CD4-positive, CD25-positive, alpha-beta regulatory T cell (primary cell): ENCODE measurements around the gene S100A4. TPM values are rescaled to one million over a fixed set of nuclear protein-coding genes. Genes with fewer than 3 reads are reported as not detected.

ENCODE experiments used
- ATAC-seq, 2 donors: fragments of 150-1000 bp; cut with Tn5 transposase; one replicate each; pipeline ENCODE4 v1.10.0; 2021; ENCODE audit warnings: low read depth in 2 of 2, moderate number of reproducible peaks in 2 of 2, moderate library complexity in 1 of 2
- DNase-seq, 3 donors: peaks; one replicate each; pipeline versions ENCODE4 v3.0.0 to v3.0.0-alpha.2; 2012 to 2022; ENCODE audit warnings: mixed read lengths in 1 of 3
- H3K27ac ChIP-seq: one replicate; pipeline ENCODE4 v1.7.0; 2013; ENCODE audit warnings: mild to moderate bottlenecking, low read length; ENCODE audit not compliant: insufficient read depth, poor library complexity, severe bottlenecking
- H3K27me3 ChIP-seq: one replicate; pipeline ENCODE4 v1.7.0; 2013; ENCODE audit warnings: low read length; ENCODE audit not compliant: control insufficient read depth, insufficient read depth
- H3K36me3 ChIP-seq: one replicate; pipeline ENCODE4 v1.7.0; 2013; ENCODE audit warnings: mild to moderate bottlenecking, low read length, moderate library complexity; ENCODE audit not compliant: control insufficient read depth, insufficient read depth
- H3K4me1 ChIP-seq: 2 replicates; pipeline ENCODE4 v1.7.0; 2013; ENCODE audit warnings: mild to moderate bottlenecking, low read length; ENCODE audit not compliant: insufficient read depth, control insufficient read depth, poor library complexity, severe bottlenecking
- H3K4me3 ChIP-seq: one replicate; pipeline ENCODE4 v1.7.0; 2013; ENCODE audit warnings: low read depth, mild to moderate bottlenecking, low read length, moderate library complexity
- H3K9me3 ChIP-seq, 2 experiments: 1 replicate in 1 of 2; 2 replicates in 1 of 2; pipeline ENCODE4 v1.7.0; 2013; ENCODE audit warnings: low read length in 2 of 2, mild to moderate bottlenecking in 1 of 2, moderate library complexity in 1 of 2; ENCODE audit not compliant: control insufficient read depth in 2 of 2
- H3K27ac Mint-ChIP-seq, 3 donors: one replicate each; pipeline ENCODE4 v1.8.0; 2020 to 2022; ENCODE audit warnings: mild to moderate bottlenecking in 3 of 3, mixed read lengths in 3 of 3, moderate library complexity in 2 of 3
- H3K27me3 Mint-ChIP-seq: one replicate; pipeline ENCODE4 v1.8.0; 2022; ENCODE audit warnings: mild to moderate bottlenecking, mixed read lengths
- H3K36me3 Mint-ChIP-seq: one replicate; pipeline ENCODE4 v1.8.0; 2020; ENCODE audit warnings: mixed read lengths
- H3K4me1 Mint-ChIP-seq, 4 donors: one replicate each; pipeline ENCODE4 v1.8.0; 2020 to 2022; ENCODE audit warnings: mixed read lengths in 4 of 4, mild to moderate bottlenecking in 1 of 4
- H3K4me3 Mint-ChIP-seq, 4 donors: one replicate each; pipeline ENCODE4 v1.8.0; 2020 to 2022; ENCODE audit warnings: mild to moderate bottlenecking in 4 of 4, mixed read lengths in 4 of 4, moderate library complexity in 3 of 4
- H3K9me3 Mint-ChIP-seq, 7 donors: one replicate each; pipeline ENCODE4 v1.8.0; 2020 to 2022; ENCODE audit warnings: mixed read lengths in 7 of 7, mild to moderate bottlenecking in 3 of 7, moderate library complexity in 2 of 7
- polyA plus RNA-seq, 4 donors: library from polyadenylated mRNA; unstranded; fragments of 300-500 nt; fragmentation: Illumina TruSeq; gene quantifications; one replicate each; pipeline ENCODE4 v1.2.3, GENCODE V29; 2021
- total RNA-seq: library from RNA; stranded (reverse); gene quantifications from one replicate; pipeline ENCODE4 v1.2.3, GENCODE V29; 2022

Gene S100A4
- total and polyA plus RNA-seq, 5 donors from 2014 or later, result 928 to 4,309 (median 2,680) TPM

DNA sequence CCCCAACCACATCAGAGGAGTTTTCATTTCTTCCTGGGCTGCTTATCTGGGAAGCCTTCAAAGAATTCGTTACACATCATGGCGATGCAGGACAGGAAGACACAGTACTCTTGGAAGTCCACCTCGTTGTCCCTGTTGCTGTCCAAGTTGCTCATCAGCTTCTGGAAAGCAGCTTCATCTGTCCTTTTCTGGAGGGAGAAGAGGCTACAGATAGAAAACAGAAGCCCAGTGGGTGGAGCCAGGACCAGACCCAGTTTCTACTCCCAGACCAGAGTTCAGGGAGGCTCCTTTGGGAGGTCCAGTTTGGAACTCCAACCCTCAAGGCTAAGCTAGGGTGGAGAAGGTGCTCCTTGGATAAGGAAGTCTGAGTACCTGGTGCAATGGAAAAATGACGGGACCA lies 1.9 kb downstream of the S100A4 start:
- Histone ChIP-seq H3K27me3 (no peaks in the 10 kb centered on the region), H3K9me3 (no peaks in the 10 kb centered on the region), H3K4me3 (peak overlapping the region; percentile 93), H3K4me1 (peaks cover 79% of the 10 kb centered on the region), H3K36me3 (peaks cover 16% of the 10 kb centered on the region), H3K27ac (peak overlapping the region; percentile 82)
- ATAC-seq (no peak), DNase-seq (no peak)
- Mint-ChIP-seq H3K36me3 (peaks cover 35% of the 10 kb centered on the region), H3K27ac (peak overlapping the region; percentile 97 to 99 (median 98)), H3K4me1 (peaks cover 8 to 86% (median 60%) of the 10 kb centered on the region in 4 donors), H3K27me3 (no peaks in the 10 kb centered on the region), H3K9me3 (no peaks in the 10 kb centered on the region), H3K4me3 (peak overlapping the region; percentile 97 to 100 (median 98))

GRCh38 chr1:153542956-153543711 lies 2.5 kb downstream of the S100A4 start:
- Mint-ChIP-seq H3K4me1 (peaks cover 8 to 86% (median 62%) of the 10 kb centered on the region in 4 donors), H3K27me3 (no peaks in the 10 kb centered on the region), H3K27ac (peak overlapping the region; percentile 97 to 99 (median 98)), H3K4me3 (peak overlapping the region; percentile 97 to 100 (median 98)), H3K36me3 (peaks cover 35% of the 10 kb centered on the region), H3K9me3 (no peaks in the 10 kb centered on the region)
- no peak for ATAC-seq
- H3K27me3 ChIP-seq, result no peaks in the 10 kb centered on the region
- H3K4me1 ChIP-seq, result peaks cover 79% of the 10 kb centered on the region
- H3K4me3 ChIP-seq, result peak overlapping the region; percentile 93
- peaks cover 16% of the 10 kb centered on the region for H3K36me3 ChIP-seq
- no peak for DNase-seq
- H3K27ac ChIP-seq, result peak overlapping the region; percentile 82
- no peaks in the 10 kb centered on the region for H3K9me3 ChIP-seq

DNA sequence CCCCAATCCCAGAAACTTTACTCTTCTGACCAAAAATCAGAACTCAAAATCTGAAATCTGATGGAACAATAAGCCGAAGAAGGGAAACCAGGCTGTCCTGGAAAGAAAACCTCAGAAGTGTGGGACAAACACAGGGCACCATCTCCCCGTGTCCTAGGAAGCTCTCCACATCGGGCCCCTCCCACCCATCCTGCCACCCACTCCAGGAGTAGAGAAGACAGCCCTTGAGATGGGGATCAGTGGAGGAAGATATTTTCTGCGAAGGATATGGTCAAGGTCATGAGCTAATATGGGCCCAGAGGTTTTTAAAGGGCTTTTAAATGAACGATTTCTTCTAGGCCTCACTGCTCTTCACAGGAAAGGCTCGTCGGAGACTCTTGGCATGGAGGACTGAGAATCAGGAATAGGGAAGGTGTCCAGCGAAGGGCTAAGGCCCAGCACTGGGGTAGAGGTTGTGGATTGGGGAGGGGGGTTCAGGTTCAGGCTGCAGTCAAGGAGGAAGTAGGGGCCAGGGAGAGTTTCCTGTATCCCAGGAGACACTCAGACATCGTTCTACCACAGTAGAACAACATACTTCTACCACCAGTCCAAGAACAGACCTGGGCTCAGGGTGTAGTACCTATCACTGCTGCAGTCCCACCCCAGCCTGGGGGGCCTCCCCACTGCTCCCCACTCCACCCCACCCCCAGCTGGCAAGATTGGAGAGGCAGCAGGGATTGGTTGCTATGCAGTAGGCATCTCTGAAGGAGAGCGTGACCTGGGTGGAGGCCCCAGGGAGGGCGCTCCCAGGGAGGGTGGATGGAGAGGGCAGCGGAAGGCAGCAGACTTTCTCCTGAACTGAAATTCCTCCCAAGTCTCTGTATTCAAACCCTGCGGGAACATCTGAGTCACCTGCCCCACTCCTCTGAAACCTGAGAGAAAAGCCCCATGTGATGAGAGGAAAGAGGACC lies 3.7 kb downstream of the S100A4 start:
- no peaks in the 10 kb centered on the region for H3K9me3 Mint-ChIP-seq
- H3K4me1 Mint-ChIP-seq, result peaks cover 8 to 94% (median 66%) of the 10 kb centered on the region in 4 donors
- Histone ChIP-seq H3K9me3 (no peaks in the 10 kb centered on the region), H3K27me3 (no peaks in the 10 kb centered on the region), H3K4me1 (peaks cover 77% of the 10 kb centered on the region), H3K4me3 (peak overlapping the region; percentile 45), H3K36me3 (peaks cover 16% of the 10 kb centered on the region), H3K27ac (peak overlapping the region; percentile 82)
- no peaks in the 10 kb centered on the region for H3K27me3 Mint-ChIP-seq
- no peak for ATAC-seq
- peak overlapping the region; percentile 97 to 99 (median 98) for H3K27ac Mint-ChIP-seq
- peak overlapping the region; percentile 83 to 97 (median 87) for H3K4me3 Mint-ChIP-seq
- H3K36me3 Mint-ChIP-seq, result peaks cover 35% of the 10 kb centered on the region
- DNase-seq, result no peak

DNA sequence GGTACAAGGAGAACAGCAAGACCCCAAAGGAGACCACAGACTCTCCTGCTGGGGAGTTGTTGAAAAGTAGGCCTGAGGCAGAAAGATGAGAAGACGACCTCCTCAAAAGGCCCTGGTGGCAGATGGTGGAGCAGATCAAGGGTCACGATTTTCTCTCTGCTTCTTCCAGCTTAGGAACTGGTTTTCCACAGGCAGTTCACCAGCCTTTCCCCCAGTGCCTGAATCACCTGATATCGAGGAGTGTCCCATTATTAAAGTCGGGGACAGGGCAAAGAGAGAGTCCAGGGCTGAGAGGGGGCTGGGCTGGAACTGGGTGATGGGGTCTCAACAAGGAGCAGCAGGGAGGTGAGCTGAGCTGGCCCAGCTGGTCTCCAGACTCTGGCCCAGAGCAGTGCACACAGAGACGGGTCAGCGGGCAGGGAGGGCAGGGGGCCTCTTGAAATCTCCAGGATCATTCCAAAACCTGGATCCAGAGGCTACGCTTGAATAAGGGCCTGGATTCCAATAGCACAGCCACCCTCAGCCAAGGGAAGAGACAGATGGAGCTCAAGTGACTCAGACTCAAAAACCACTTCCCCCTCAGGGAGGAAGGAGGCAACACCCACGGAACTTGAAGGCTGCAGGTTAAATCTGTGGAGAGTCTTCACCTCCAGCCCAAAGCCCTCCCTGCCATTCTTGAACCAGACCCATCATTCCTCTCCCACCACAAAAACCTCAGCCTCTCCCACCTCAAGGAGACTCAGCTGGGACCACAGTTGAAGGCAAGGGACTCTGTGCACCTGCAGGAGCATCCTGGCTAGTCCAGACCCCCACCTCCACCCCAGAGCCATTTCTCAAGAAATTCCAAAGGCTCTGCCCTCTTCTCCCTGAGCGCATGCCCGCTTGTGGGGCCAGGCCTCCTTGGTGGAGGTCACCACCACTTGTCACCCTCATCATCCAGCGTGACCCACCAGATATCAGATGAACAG lies 4.9 kb downstream of the S100A4 start, which contains the start of gene S100A5:
S100A5 (minus strand) TSS at position 541 of the 968 bp plus-strand sequence. CDS start 743 bp downstream, outside the sequence.
- Histone ChIP-seq H3K36me3 (peaks cover 16% of the 10 kb centered on the region), H3K4me3 (peak within 1 kb of the TSS; percentile 45), H3K4me1 (peaks cover 75% of the 10 kb centered on the region), H3K27me3 (no peaks in the 10 kb centered on the region), H3K27ac (peak within 1 kb of the TSS; percentile 82), H3K9me3 (no peaks in the 10 kb centered on the region)
- Mint-ChIP-seq H3K27ac (peak within 1 kb of the TSS; percentile 97 to 99 (median 98)), H3K27me3 (no peaks in the 10 kb centered on the region), H3K4me1 (peaks cover 8 to 92% (median 69%) of the 10 kb centered on the region in 4 donors), H3K4me3 (peak within 1 kb of the TSS; percentile 83 to 88 (median 87)), H3K9me3 (no peaks in the 10 kb centered on the region), H3K36me3 (peaks cover 35% of the 10 kb centered on the region)
- peak; percentile 41 to 54 for ATAC-seq
- DNase-seq, result peak; percentile 43 to 88 (median 54)

DNA sequence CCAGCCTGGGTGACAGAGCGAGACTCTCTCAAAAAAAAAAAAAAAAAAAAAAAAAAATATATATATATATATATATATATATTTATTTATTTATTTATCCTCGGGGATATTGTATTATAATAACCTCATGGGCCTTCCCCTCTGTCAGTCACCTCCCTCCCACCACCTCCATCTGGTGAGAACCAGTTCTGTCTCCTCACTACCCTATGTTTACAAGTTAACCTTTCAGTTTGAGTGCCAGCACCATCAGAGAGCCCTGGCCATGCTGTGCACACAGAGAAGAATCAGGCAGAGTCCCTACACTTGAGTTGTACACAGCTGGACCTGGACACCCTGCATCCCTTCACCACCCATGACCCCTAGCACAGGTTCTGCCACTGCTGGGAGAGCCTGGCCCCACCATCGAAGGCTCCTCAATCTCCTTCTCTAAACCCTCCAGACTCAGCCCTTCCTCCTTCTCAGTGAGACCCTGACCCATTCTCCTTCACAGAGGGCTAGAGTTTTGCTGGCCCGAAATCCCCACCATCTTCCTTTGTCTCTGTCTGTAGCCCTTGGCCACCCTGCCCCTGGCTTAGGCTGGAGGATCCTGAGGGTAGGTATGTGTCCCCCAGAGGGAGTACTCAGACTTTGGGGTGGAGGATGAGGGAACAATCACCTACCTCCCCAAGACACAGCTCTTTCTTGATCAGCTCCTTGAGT lies 6.1 kb downstream of the S100A4 start:
- Histone ChIP-seq H3K27me3 (no peaks in the 10 kb centered on the region), H3K9me3 (no peaks in the 10 kb centered on the region), H3K4me3 (peak overlapping the region; percentile 45), H3K36me3 (peaks cover 18% of the 10 kb centered on the region), H3K4me1 (peaks cover 75% of the 10 kb centered on the region), H3K27ac (peak overlapping the region; percentile 82)
- H3K4me3 Mint-ChIP-seq, result peak overlapping the region; percentile 70 to 88 (median 85)
- peak overlapping the region; percentile 97 to 99 (median 98) for H3K27ac Mint-ChIP-seq
- H3K9me3 Mint-ChIP-seq, result no peaks in the 10 kb centered on the region
- peak in 1 of 3 donors; percentile 18 for DNase-seq
- ATAC-seq, result no peak
- peaks cover 4% of the 10 kb centered on the region for H3K27me3 Mint-ChIP-seq
- H3K4me1 Mint-ChIP-seq, result peaks cover 8 to 92% (median 68%) of the 10 kb centered on the region in 4 donors
- peaks cover 30% of the 10 kb centered on the region for H3K36me3 Mint-ChIP-seq

DNA sequence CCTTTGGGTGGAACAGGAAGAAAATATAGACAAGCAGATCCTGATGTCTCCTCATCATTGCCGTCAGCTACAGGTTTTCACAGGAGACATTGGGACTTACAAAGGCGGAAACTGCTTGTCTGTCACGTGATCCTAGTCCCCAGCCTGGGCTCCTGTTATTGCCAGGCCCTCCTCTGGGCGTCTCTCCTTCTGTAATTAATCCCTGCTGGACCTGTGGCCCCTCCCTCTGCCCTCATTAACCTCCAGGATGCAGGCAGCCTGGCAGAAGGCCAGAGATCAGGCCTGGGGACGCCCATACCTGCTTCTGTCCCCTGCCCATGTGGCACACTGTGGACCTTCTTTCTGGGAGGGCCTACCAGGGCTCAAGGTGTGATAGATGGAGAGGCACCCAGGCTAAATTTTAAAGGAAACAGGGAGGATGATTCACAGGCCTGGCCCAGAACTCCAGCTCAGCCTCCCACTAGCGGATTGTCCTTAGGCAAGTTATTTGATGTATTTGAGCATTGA lies 7.2 kb downstream of the S100A4 start:
- Mint-ChIP-seq H3K4me3 (peak overlapping the region; percentile 39 to 93 (median 68)), H3K27me3 (peaks cover 4% of the 10 kb centered on the region), H3K9me3 (no peaks in the 10 kb centered on the region), H3K36me3 (peaks cover 22% of the 10 kb centered on the region), H3K27ac (peak overlapping the region in 2 of 3 donors; percentile 43 to 75), H3K4me1 (peaks cover 14 to 92% (median 69%) of the 10 kb centered on the region in 4 donors)
- Histone ChIP-seq H3K27ac (no peak overlapping the region), H3K27me3 (no peaks in the 10 kb centered on the region), H3K36me3 (peaks cover 14% of the 10 kb centered on the region), H3K4me3 (no peak overlapping the region), H3K9me3 (no peaks in the 10 kb centered on the region), H3K4me1 (peaks cover 75% of the 10 kb centered on the region)
- ATAC-seq, result no peak
- DNase-seq, result no peak
